ENCODE results near the gene FBXL19. TPM values are rescaled to one million over a fixed set of nuclear protein-coding genes. Genes with fewer than 3 reads are reported as not detected.
A peak's percentile ranks its signal among the peaks of the same experiment; 100 is the strongest.

The FBXL19 gene
- total and polyA plus RNA-seq, 9 of the 15 experiments (the other 6 are each of a cell fraction or from before 2014, with no cell fraction given): 0.13 to 48.0 (median 13.5) TPM; not detected in 1

- TF ChIP-seq ATF3 (IDR thresholded peaks at IDR 0.05) (peak; percentile 66), ATF3 (CRISPR knock-in tag; conservative IDR thresholded peaks at IDR 0.05) (no peak), ZBTB11 (CRISPR knock-in tag; IDR thresholded peaks at IDR 0.05) (peak in 1 of 3 experiments; percentile 61; a peak in 1 of 6 replicates), NR4A1 (CRISPR knock-in tag; IDR thresholded peaks at IDR 0.05) (no peak), NR4A1 (tag; IDR thresholded peaks at IDR 0.05) (peak; percentile 89), CEBPG (CRISPR knock-in tag; IDR thresholded peaks at IDR 0.05) (no peak), CEBPG (tag; conservative IDR thresholded peaks at IDR 0.05 in 1 of 2, IDR thresholded peaks at IDR 0.05 in 1 of 2) (no peak), MTA1 (IDR thresholded peaks at IDR 0.05; ENCODE audit: borderline replicate concordance) (0 out of 2 replicates have a peak, but pooled peaks have one; percentile 16), ZBTB7A (IDR thresholded peaks at IDR 0.05; ENCODE audit: borderline replicate concordance, control insufficient read depth, low read depth, low read length) (peak; percentile 28; the same call in 1 of the 2 replicates), ZNF766 (CRISPR knock-in tag; conservative IDR thresholded peaks at IDR 0.05) (peak; percentile 17; the same call in 1 of the 2 replicates), ETS2 (tag; IDR thresholded peaks at IDR 0.05; ENCODE audit: borderline replicate concordance, poor library complexity, severe bottlenecking) (no peak), CTBP1 (IDR thresholded peaks at IDR 0.05; ENCODE audit: borderline replicate concordance) (peak; percentile 39; the same call in 1 of the 2 replicates), GABPB1 (CRISPR knock-in tag; IDR thresholded peaks at IDR 0.05) (peak; percentile 51), CXXC5 (CRISPR knock-in tag; IDR thresholded peaks at IDR 0.05) (peak; percentile 40), ZNF57 (CRISPR knock-in tag; IDR thresholded peaks at IDR 0.05) (peak; percentile 61; the same call in 1 of the 2 replicates), SMARCA4 (IDR thresholded peaks at IDR 0.05) (peak; percentile 23; the same call in 1 of the 2 replicates), ZNF165 (CRISPR knock-in tag; IDR thresholded peaks at IDR 0.05; ENCODE audit: borderline replicate concordance) (0 out of 2 replicates have a peak, but pooled peaks have one; percentile 10), MEIS2 (IDR thresholded peaks at IDR 0.05; ENCODE audit: partially characterized antibody) (peak; percentile 2), RAD21 (CRISPR knock-in tag; conservative IDR thresholded peaks at IDR 0.05 in 1 of 2, IDR thresholded peaks at IDR 0.05 in 1 of 2) (0 out of 4 replicates have a peak, but pooled peaks of 1 of the 2 experiments have one; percentile 3), KLF1 (tag; IDR thresholded peaks at IDR 0.05) (0 out of 2 replicates have a peak, but pooled peaks have one; percentile 18)
These were observed 69.8 kb downstream of the FBXL19 start (continued) for GRCh38 chr16:30992931-30993816.

All from K562 (cell line).